NCI-H2081 (cell line): Measurements from ENCODE around the gene VPS13C.

Experiments
- DNase-seq, 2 experiments: peaks; one replicate each; lab custom pipeline; 2025; lab: John Stamatoyannopoulos, UW

Gene VPS13C

DNA sequence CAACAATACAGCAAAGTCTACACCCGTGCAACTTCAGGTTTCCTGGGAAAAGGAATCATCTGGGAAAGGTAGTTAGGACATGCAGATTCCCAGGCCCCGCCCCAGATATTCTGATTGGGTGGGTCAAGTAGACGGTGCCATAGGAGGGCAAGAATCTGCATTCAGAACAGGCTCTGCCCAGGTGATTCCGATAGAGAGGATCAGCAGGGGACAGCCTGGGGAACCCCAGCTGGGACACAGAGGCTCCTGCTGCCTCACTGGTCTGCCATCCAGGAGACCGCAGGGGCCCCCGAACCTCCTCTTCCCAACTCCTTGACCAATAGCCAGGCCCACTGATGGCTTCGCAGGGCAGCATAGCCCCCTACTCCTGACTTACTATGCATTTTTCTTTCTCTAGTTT lies 243.4 kb downstream of the VPS13C start:
- DNase-seq, result no peak

GRCh38 chr15:61815356-61816083 lies 244.7 kb downstream of the VPS13C start:
- DNase-seq, result no peak

GRCh38 chr15:61812476-61812875 lies 247.8 kb downstream of the VPS13C start:
- DNase-seq, result no peak

DNA sequence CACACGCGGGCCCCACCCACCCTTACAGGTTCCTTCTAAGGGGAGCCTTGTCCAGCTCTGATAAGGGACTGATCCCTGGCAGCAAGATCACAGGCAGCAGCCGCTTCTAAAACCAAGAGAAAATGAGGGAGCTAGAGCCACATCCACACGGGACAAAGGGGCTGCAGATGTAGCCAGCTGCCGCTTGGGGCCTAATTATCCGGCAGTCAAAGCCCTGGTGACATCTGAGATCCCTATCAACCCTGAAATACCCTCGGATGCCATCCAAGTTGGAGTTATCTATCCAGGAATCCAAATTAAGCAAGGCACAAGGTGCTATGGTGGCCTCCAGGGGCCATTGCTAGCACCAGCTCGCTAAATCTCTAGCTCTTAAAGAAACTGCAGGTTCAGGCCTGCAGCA lies 248.3 kb downstream of the VPS13C start:
- DNase-seq, result no peak

DNA sequence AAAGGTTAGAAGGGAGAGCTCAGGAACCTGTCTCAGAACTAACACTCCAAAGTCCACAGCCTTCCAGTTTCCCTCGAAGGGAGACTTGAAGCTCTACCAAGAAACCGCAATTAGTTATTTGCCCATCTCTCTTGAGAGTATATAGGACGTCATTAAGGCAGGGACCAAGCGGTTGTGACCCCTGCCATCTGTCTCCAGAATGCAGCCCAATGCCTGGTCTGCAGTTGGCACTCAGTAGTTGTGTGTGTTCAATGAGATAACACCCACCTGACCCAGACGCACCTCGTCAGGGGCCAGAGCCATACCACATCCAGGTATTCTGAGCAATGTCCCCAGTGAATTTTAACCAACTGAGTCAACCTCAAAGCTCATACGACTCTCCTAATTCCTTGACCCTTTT lies 251.0 kb downstream of the VPS13C start:
- no peak for DNase-seq

- no peak for DNase-seq
Measured at GRCh38 chr15:61807281-61807929, 252.8 kb downstream of the VPS13C start.
